Astrocyte of the spinal cord (primary cell): ENCODE data around the gene TRPV5.

Experiments
- DNase-seq: peaks from one replicate; pipeline ENCODE4 v3.0.0; 2011; ENCODE audit warnings: low read depth, low spot score
- H3K4me3 ChIP-seq: 2 replicates; pipeline ENCODE4 v1.5.1; 2011; ENCODE audit warnings: low read depth, mild to moderate bottlenecking, low read length, moderate library complexity
- CTCF ChIP-seq: IDR thresholded peaks from 2 replicates; pipeline ENCODE4 v1.5.1; 2012; ENCODE audit warnings: low read depth, mild to moderate bottlenecking, low read length, inconsistent platforms
- in situ Hi-C: cut with HindIII; loops from 2 replicates; pipeline ENCODE4 v1.10.0; 2017; ENCODE audit warnings: low sequenced_read_pairs

The TRPV5 gene

GRCh38 chr7:142898377-142899170 is 35.0 kb downstream of the TRPV5 start:
- H3K4me3 ChIP-seq: no peak overlapping the region
- in situ Hi-C loops: no loop called here
- DNase-seq: no peak
- no peak for TF ChIP-seq CTCF

GRCh38 chr7:142897691-142898090 is 35.9 kb downstream of the TRPV5 start:
- no peak for TF ChIP-seq CTCF
- no peak overlapping the region for H3K4me3 ChIP-seq
- in situ Hi-C loops: no loop called here
- DNase-seq: no peak

GRCh38 chr7:142896741-142897379 is 36.7 kb downstream of the TRPV5 start:
- no peak overlapping the region for H3K4me3 ChIP-seq
- DNase-seq: no peak
- no peak for TF ChIP-seq CTCF
- in situ Hi-C loops: no loop called here

- no peak for TF ChIP-seq CTCF
- H3K4me3 ChIP-seq: no peak overlapping the region
- in situ Hi-C loops: no loop called here
- no peak for DNase-seq
Measured at GRCh38 chr7:142896151-142896550, 37.4 kb downstream of the TRPV5 start.

- in situ Hi-C loops: no loop called here
Measured at GRCh38 chr7:142894985-142895593, 38.5 kb downstream of the TRPV5 start.

More at GRCh38 chr7:142894985-142895593, 38.5 kb downstream of the TRPV5 start:
- DNase-seq: no peak
- no peak for TF ChIP-seq CTCF
- no peak overlapping the region for H3K4me3 ChIP-seq
